ENCODE results near the gene ABCA8.
"Not testable (repeated sequence)": the region's sequence is repeated elsewhere in the genome, so short reads cannot be mapped to it uniquely, and the experiment has no call there.

The ABCA8 gene

DNA sequence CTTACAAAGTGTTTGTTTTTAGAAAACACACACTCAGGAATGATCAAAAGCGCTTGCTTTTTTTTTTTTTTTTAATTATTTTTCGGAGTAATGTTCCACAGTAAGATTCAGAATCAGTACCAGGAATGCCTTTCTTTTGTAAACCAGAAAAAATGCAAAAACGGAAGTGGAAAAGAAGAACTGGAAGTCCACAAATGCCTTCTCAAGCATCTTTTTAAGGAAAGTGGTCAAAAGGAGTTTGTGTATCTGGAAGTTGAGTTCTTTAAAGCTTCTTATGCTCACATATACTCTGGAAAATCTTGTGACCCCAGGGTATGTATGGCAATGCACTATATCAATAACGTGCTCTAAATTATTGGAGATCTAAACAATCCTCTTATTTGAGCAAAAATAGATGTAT is 126.0 kb downstream of the ABCA8 start:
- DNase-seq (ENCODE audit: low read depth, low spot score): no peak

DNA sequence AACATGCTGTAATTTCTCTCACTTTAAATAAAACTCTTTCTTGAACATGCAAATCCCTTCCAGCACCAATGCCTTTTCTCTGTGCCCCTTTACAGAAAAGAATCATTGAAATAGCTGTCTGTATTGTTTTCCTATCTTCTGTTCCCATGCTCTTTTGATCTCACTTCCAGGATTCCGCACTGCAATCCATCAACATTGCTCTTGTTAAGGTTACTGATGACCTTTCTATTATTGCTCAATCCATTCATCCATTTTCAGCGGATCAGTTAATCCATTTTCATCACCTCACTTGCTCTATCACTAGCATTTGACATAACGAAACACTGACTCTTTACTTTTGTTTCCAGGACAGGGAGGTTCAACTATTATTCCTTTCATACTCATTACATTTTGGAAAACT is 130.5 kb downstream of the ABCA8 start:
- DNase-seq (ENCODE audit: low read depth, low spot score): no peak

DNA sequence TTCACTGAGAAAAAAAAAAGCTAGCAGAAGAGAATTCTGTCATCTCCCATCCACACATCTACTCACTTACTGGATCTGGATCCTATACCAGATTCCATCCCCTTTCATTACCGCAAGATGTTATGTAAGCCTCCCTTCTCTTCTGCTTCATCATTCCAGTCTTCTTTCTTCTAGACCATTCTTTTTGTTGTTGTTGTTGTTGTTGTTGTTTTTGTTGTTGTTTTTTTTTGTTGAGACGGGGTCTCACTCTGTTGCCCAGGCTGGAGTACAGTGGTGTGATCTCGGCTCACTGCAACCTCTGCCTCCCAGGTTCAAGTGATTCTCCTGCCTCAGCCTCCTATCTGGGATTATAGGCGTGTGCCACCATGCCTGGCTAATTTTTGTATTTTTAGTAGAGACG is 131.0 kb downstream of the ABCA8 start:
- not testable (repeated sequence) for DNase-seq (ENCODE audit: low read depth, low spot score)

DNA sequence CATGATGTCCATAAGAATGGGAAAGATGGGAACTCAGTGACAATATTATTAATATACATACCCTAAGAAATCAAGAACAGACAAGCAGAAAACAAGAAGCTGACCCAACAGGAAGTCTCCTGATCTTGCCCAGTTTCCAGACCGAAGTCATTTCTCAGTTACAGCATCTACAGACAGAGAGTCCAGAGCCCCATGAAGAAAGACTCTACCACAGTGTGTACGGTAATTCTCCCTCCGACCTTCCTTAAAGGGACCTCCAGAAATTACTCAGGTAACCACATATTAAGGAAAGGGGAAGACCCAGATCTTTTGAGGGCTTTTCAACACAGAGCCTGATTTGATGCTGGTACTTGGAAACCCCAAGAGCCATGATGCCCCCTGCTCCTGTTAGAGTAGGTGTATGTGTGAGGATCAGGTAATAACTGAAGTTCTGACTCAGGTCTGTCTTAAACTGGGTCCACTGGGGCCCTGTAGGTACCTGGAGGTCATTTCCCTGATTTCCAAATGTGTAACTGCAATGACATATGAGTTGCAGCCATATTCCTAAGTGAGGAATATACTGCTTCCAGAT is 132.4 kb downstream of the ABCA8 start:
- DNase-seq (ENCODE audit: low read depth, low spot score): no peak

DNA sequence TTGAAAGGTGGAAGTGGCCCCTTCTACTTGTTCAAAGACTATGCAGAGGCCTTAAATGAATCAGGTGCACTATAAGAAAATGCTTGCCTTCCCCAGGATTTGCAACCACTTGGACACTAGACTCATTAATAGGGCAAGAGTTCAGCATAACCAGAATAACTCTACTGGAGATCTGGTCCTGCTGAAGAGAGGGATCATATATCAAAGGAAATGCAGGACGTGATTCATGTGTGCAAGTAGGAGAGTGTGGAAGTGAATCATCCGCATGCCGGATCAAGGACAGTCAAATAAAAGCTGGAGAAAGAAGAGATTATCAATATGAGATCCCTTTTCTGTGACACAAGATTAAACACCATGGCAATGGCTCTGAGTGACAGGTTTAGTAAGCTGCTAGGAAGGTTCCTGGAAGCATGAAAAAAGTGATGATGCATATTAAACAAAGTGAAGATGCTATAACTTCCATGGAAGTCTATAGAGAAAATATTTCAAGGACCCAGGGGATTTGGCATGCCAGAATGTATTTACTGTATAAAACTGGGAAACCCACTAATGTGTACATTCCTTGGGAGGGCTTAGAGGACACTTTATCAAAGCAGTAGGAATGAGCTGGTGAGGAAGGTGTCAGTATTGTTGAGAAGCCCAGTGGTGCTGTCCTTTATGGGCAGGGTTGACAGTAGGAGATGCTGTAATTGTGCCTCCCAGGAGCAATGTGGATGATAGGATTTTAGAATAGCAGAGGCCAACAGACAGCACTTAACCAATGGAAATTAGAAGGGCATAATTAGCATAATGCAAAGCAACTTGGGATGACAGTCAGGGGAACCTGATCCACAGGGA is 133.1 kb downstream of the ABCA8 start:
- peak; percentile 67 for DNase-seq (ENCODE audit: low read depth, low spot score)

DNA sequence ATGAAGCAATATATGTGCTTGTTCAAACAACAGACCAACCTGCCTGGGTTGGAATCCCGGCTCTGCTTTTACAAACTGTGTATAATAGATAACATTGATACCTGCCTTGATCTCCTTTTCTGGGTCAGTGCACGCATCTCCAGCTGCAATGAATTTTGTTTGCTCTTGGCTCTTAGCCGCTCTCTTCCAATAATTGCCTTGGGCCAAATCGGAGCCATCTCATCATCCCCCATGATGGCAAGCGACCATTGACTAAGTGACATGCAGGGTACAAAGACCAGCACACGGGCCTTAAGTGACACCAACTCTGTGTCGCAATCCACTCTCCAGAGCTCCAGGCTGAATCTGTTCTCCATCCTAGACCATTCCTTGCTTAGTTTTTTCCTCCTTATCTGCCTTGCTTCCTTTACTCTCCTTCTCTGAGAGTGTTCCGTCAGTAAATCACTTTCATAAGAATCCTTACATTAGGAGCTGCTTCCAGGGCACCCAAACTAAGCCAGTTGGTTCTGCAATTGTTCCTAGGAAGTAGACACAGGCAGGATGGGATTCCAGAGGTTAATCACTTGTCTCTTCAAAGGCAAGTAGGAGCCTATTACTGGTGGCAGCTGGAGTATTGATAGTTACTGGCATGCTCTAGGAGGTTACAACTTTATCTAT is 134.2 kb downstream of the ABCA8 start:
- DNase-seq (ENCODE audit: low read depth, low spot score): no peak

DNA sequence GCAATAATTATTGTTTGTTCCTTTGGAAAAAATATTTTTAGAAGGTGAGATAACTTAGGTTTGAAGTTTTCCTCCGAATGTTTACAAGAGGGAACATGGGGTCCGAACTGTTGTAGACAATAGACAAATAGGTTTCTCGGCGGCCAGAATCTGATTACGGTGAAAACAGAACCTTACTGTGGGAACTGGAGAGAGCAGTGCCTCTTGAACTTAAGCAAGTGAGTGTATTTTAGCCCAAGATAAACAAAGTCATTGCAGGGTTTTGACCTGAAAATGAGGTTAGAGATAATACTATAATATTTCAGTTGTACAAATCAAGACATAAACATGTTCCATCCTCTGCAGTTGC is 134.7 kb downstream of the ABCA8 start:
- no peak for DNase-seq (ENCODE audit: low read depth, low spot score)

DNA sequence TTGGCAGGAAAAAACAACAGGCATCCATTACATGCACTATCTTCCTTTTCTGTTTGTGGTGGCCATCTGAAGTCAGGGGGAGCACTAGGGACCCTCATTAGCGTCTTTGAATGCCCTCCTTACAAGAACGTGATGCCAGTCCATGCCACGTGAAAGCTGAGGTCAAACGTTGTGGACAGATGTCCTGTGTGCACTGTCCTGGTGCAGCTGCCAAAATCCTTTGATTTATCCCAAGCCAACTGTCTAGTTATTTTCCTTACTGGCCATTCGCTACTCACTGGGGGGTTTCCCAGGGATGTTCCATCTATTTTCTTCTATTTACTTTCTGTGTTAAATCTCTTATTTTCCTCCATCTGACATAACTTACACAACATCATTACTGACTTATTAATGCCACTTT is 135.7 kb downstream of the ABCA8 start:
- DNase-seq (ENCODE audit: low read depth, low spot score): no peak
